ENCODE results near the gene ZNF543.

ZNF543 gene

DNA sequence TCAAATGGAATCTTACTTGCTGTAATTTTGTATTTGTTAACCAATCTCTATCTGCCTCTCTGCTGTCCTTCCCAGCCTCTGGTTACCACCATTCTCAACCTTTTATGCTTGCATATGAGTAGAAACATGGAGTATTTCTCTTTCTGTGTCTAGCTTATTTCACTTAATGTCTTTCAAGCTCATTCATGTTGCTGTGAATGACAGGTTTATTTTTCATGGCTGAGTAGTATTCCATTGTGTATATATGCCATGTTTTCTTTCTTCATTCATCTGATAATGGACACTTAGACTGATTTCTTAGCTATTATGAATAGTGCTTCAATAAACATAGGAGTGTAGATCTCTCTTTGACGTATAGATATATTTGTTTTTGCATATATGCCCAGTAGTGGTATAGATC, 26.6 kb upstream of the ZNF543 start:
- TF ChIP-seq, protein P1, sequence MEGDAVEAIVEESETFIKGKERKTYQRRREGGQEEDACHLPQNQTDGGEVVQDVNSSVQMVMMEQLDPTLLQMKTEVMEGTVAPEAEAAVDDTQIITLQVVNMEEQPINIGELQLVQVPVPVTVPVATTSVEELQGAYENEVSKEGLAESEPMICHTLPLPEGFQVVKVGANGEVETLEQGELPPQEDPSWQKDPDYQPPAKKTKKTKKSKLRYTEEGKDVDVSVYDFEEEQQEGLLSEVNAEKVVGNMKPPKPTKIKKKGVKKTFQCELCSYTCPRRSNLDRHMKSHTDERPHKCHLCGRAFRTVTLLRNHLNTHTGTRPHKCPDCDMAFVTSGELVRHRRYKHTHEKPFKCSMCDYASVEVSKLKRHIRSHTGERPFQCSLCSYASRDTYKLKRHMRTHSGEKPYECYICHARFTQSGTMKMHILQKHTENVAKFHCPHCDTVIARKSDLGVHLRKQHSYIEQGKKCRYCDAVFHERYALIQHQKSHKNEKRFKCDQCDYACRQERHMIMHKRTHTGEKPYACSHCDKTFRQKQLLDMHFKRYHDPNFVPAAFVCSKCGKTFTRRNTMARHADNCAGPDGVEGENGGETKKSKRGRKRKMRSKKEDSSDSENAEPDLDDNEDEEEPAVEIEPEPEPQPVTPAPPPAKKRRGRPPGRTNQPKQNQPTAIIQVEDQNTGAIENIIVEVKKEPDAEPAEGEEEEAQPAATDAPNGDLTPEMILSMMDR (IDR thresholded peaks at IDR 0.05; ENCODE audit: control extremely low read depth, extremely low read depth, low read depth, missing control alignments), result no peak
- DNase-seq (ENCODE audit: extremely low spot score), result no peak
- POLR2A ChIA-PET, result no interaction called here
- CTCF ChIA-PET, result interaction anchor here (1.0 to 1.1 kb wide), 2 partner anchors 8 to 16 kb away, joined by 3 read pairs; no protein-coding TSS in a partner anchor

DNA sequence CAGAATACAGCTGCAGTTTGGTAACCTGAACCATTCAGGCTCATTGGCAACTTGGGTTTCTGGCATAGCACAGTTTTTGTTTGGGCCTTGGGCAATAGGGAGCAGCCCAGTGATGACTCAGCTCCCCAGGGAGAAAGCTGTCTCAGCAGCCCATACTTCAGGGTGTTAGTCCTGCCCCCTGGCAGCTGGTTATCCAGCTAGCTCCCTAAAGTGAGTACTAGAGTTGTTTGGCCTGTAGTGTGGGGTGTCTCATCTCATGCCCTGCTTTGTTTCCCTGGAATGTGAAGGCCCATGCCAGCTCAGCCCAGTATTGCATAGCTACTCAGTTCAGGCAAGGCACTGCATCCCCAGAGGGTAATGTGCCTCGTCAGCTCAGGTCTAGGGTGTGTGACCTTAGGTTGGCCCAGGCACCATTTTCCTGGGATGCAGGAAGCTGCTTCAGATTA, 18.2 kb upstream of the ZNF543 start:
- TF ChIP-seq, protein P1 (IDR thresholded peaks at IDR 0.05; ENCODE audit: control extremely low read depth, extremely low read depth, low read depth, missing control alignments), result no peak
- DNase-seq (ENCODE audit: extremely low spot score), result no peak
- CTCF ChIA-PET, result interaction anchor here (1.0 to 2.2 kb wide), 5 partner anchors 9 to 16 kb away, joined by 3 to 10 read pairs (median 4); no protein-coding TSS in a partner anchor
- POLR2A ChIA-PET, result interaction anchor here (1.1 to 2.0 kb wide), 3 partner anchors 9 to 49 kb away, joined by 4 to 7 read pairs (median 5); partner anchors contain the start of gene ZNF304

GRCh38 chr19:57302727-57303401, 17.4 kb upstream of the ZNF543 start:
- ChIA-PET CTCF (interaction anchor here (1.0 to 2.2 kb wide), 5 partner anchors 8 to 15 kb away, joined by 3 to 10 read pairs (median 4); no protein-coding TSS in a partner anchor), POLR2A (interaction anchor here (1.1 to 2.0 kb wide), 3 partner anchors 8 to 48 kb away, joined by 4 to 7 read pairs (median 5); partner anchors contain the start of gene ZNF304)
- TF ChIP-seq, protein P1 (IDR thresholded peaks at IDR 0.05; ENCODE audit: control extremely low read depth, extremely low read depth, low read depth, missing control alignments), result no peak
- no peak for DNase-seq (ENCODE audit: extremely low spot score)

- ChIA-PET POLR2A (no interaction called here), CTCF (no interaction called here)
- no peak for DNase-seq (ENCODE audit: extremely low spot score)
- TF ChIP-seq, protein P1 (IDR thresholded peaks at IDR 0.05; ENCODE audit: control extremely low read depth, extremely low read depth, low read depth, missing control alignments), result no peak
Observed at GRCh38 chr19:57305056-57305455, 15.2 kb upstream of the ZNF543 start.

DNA sequence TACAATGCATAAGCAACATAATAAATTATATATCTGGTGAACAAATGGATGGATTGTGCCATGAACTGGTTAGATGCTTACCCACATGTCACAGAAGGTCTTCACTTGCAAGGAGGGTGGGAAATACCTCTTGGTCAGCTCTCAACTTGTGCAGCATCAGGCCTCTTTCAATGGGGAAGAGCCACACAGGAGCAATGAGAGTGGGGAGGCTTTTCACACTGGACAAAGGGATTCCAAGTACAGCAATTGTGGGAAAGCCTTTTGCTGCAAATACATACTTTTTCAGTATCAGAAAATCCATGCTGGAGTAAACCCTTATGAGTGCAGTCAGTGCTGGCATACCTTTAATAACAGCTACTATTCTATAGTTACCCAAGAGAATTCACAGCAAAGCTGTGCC, 11.8 kb upstream of the ZNF543 start:
- no peak for DNase-seq (ENCODE audit: extremely low spot score)
- ChIA-PET CTCF (interaction anchor here (1.2 kb wide), 1 partner anchor 15 kb away, joined by 3 read pairs; no protein-coding TSS in a partner anchor), POLR2A (no interaction called here)
- TF ChIP-seq, protein P1 (IDR thresholded peaks at IDR 0.05; ENCODE audit: control extremely low read depth, extremely low read depth, low read depth, missing control alignments), result no peak

GRCh38 chr19:57310792-57311191, 9.5 kb upstream of the ZNF543 start:
- DNase-seq (ENCODE audit: extremely low spot score), result no peak
- CTCF ChIA-PET, result interaction anchor here (0.9 to 1.2 kb wide), 3 partner anchors 9 to 38 kb away, joined by 3 read pairs; no protein-coding TSS in a partner anchor
- POLR2A ChIA-PET, result interaction anchor here (1.0 to 1.9 kb wide), 2 partner anchors 9 to 12 kb away, joined by 3 to 7 read pairs; no protein-coding TSS in a partner anchor
- TF ChIP-seq, protein P1 (IDR thresholded peaks at IDR 0.05; ENCODE audit: control extremely low read depth, extremely low read depth, low read depth, missing control alignments), result no peak
